HFFc6 (cell line): ENCODE measurements around the gene CABLES1. TPM values are rescaled to one million over a fixed set of nuclear protein-coding genes. Genes with fewer than 3 reads are reported as not detected.

Experiments
- DNase-seq: peaks from one replicate; pipeline ENCODE4 v3.0.0-alpha.2; 2018
- H3K27ac Mint-ChIP-seq: 2 replicates; pipeline ENCODE4 v1.8.0; 2020; ENCODE audit warnings: mild to moderate bottlenecking, mixed read lengths
- H3K27me3 Mint-ChIP-seq: 2 replicates; pipeline ENCODE4 v1.8.0; 2021; ENCODE audit warnings: mild to moderate bottlenecking, moderate library complexity, mixed read lengths; ENCODE audit not compliant: insufficient read depth
- H3K36me3 Mint-ChIP-seq: 2 replicates; pipeline ENCODE4 v1.8.0; 2021; ENCODE audit warnings: low read depth, mixed read lengths
- H3K4me1 Mint-ChIP-seq: 2 replicates; pipeline ENCODE4 v1.8.0; 2020; ENCODE audit warnings: low read depth, mixed read lengths
- H3K4me3 Mint-ChIP-seq: 2 replicates; pipeline ENCODE4 v1.8.0; 2020; ENCODE audit warnings: mild to moderate bottlenecking, moderate library complexity, mixed read lengths
- H3K9me3 Mint-ChIP-seq: 2 replicates; pipeline ENCODE4 v1.8.0; 2020; ENCODE audit warnings: mild to moderate bottlenecking, mixed read lengths
- CTCF ChIP-seq: fragments of 200-600 bp; sonication (generic); IDR thresholded peaks from 2 replicates; pipeline ENCODE4 v1.5.0; 2021; ENCODE audit warnings: antibody characterized with exemption, mild to moderate bottlenecking
- total RNA-seq, 6 experiments: library from RNA; stranded (reverse); fragmentation: NEBNext Ultra II Directional; extraction: Animal tissue kit (Norgen Biotek cat#: 25700); gene quantifications; 2 replicates in 1 of 6; 3 replicates in 5 of 6; pipeline ENCODE4 v1.2.3, GENCODE V29; 2021

CABLES1 gene
- total RNA-seq, 6 experiments from 2014 or later = 6.2 to 9.3 (median 8.5) TPM

GRCh38 chr18:23302851-23303527 lies 167.7 kb downstream of the CABLES1 start:
- H3K27ac Mint-ChIP-seq = peak overlapping the region; percentile 87

DNA sequence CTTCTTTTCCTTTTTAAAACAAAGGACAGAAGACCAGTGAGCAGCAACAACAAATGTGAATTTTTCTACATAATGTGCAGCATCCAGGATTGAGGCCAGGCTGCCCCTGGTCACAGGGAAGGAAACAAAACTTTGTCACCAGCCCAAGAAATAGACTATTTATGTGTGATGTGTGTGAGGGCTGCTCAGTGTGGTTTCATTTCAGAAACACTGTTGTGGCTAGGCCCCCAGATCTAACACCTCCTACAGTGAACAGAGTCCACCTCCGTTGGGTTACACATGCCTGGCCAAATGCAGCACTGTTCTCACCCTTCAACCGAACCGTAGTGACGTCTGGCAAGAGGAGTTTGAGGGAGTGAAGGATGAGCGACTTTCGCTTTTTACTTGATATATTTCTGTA lies 171.5 kb downstream of the CABLES1 start:
- Mint-ChIP-seq H3K27ac (peak overlapping the region; percentile 97), H3K4me3 (no peak overlapping the region), H3K27me3 (peaks cover 1% of the 10 kb centered on the region; the same call in 1 of the 2 replicates), H3K4me1 (peaks cover 63% of the 10 kb centered on the region), H3K9me3 (no peaks in the 10 kb centered on the region), H3K36me3 (peaks cover 8% of the 10 kb centered on the region; the same call in 1 of the 2 replicates)
- TF ChIP-seq CTCF = no peak
- DNase-seq = no peak

More at GRCh38 chr18:23302851-23303527, 167.7 kb downstream of the CABLES1 start:
- Mint-ChIP-seq H3K36me3 (peaks cover 3% of the 10 kb centered on the region; the same call in 1 of the 2 replicates), H3K4me3 (peak overlapping the region; percentile 54), H3K9me3 (no peaks in the 10 kb centered on the region), H3K4me1 (peaks cover 49% of the 10 kb centered on the region), H3K27me3 (peaks cover 3% of the 10 kb centered on the region)
- no peak for TF ChIP-seq CTCF
- peak; percentile 82 for DNase-seq

- Mint-ChIP-seq H3K36me3 (peaks cover 8% of the 10 kb centered on the region; the same call in 1 of the 2 replicates), H3K4me3 (peak overlapping the region; percentile 65), H3K27ac (peak overlapping the region; percentile 97), H3K27me3 (peaks cover 1% of the 10 kb centered on the region; the same call in 1 of the 2 replicates), H3K9me3 (no peaks in the 10 kb centered on the region), H3K4me1 (peaks cover 63% of the 10 kb centered on the region)
- DNase-seq = peak; percentile 80
- no peak for TF ChIP-seq CTCF
These were observed 172.4 kb downstream of the CABLES1 start for GRCh38 chr18:23307567-23308295.

Other genes starting within 250 kb of the CABLES1 start
- 10 to 100 TPM; 13.9 to 27.0 (median 25.2) TPM for gene RBBP8, start 202.2 kb upstream of the CABLES1 start, total RNA-seq